GM23248 (cell line): Measurements from ENCODE around the gene TSPYL4. TPM values are rescaled to one million over a fixed set of nuclear protein-coding genes. Genes with fewer than 3 reads are reported as not detected.
A peak's percentile ranks its signal among the peaks of the same experiment; 100 is the strongest.

Experiments used
- DNase-seq: peaks from one replicate; pipeline ENCODE4 v3.0.0-alpha.2; 2015
- H2AFZ ChIP-seq: fragments of 200-600 bp; sonication (generic); 2 replicates; pipeline ENCODE4 v1.6.1; 2016; ENCODE audit warnings: antibody characterized with exemption
- H3F3A ChIP-seq: fragments of 200-600 bp; sonication (generic); 2 replicates; pipeline ENCODE4 v1.6.1; 2016; ENCODE audit warnings: mild to moderate bottlenecking, antibody characterized with exemption, mixed run types; ENCODE audit not compliant: insufficient read depth
- H3K27ac ChIP-seq: fragments of 200-600 bp; sonication (generic); 2 replicates; pipeline ENCODE4 v1.5.1; 2016; ENCODE audit warnings: mild to moderate bottlenecking
- H3K27me3 ChIP-seq: fragments of 200-600 bp; sonication (generic); replicated peaks from 2 replicates; pipeline ENCODE4 v1.6.1; 2016; ENCODE audit warnings: mild to moderate bottlenecking; ENCODE audit not compliant: insufficient read depth
- H3K36me3 ChIP-seq: fragments of 200-600 bp; sonication (generic); 2 replicates; pipeline ENCODE4 v1.6.1; 2016; ENCODE audit warnings: low read depth, mild to moderate bottlenecking
- H3K4me1 ChIP-seq: fragments of 200-600 bp; sonication (generic); 2 replicates; pipeline ENCODE4 v1.6.1; 2016; ENCODE audit warnings: mild to moderate bottlenecking; ENCODE audit not compliant: insufficient read depth
- H3K4me2 ChIP-seq: fragments of 200-600 bp; sonication (generic); one replicate; pipeline ENCODE4 v1.6.1; 2016; ENCODE audit warnings: mild to moderate bottlenecking; ENCODE audit not compliant: unreplicated experiment
- H3K4me3 ChIP-seq: fragments of 200-600 bp; sonication (generic); 2 replicates; pipeline ENCODE4 v1.5.1; 2016; ENCODE audit warnings: mild to moderate bottlenecking
- H3K79me2 ChIP-seq: fragments of 200-600 bp; sonication (generic); 2 replicates; pipeline ENCODE4 v1.6.1; 2016; ENCODE audit warnings: mild to moderate bottlenecking; ENCODE audit not compliant: insufficient read depth
- H3K9ac ChIP-seq: fragments of 200-600 bp; sonication (generic); 2 replicates; pipeline ENCODE4 v1.6.1; 2016; ENCODE audit warnings: mild to moderate bottlenecking
- H3K9me2 ChIP-seq: fragments of 200-600 bp; sonication (generic); 2 replicates; pipeline ENCODE4 v1.6.1; 2016; ENCODE audit warnings: mixed run types, mild to moderate bottlenecking, moderate library complexity; ENCODE audit not compliant: insufficient read depth
- H3K9me3 ChIP-seq: fragments of 200-600 bp; sonication (generic); one replicate; pipeline ENCODE4 v1.6.1; 2017; ENCODE audit warnings: low read depth
- H4K20me1 ChIP-seq: fragments of 200-600 bp; sonication (generic); 2 replicates; pipeline ENCODE4 v1.6.0; 2016; ENCODE audit not compliant: insufficient read depth
- EZH2 ChIP-seq: fragments of 200-600 bp; sonication (generic); IDR thresholded peaks from 2 replicates; pipeline ENCODE4 v1.6.1; 2018; ENCODE audit warnings: antibody characterized with exemption, mild to moderate bottlenecking; ENCODE audit not compliant: insufficient read depth, poor library complexity, severe bottlenecking
- EZH2phosphoT487 ChIP-seq: fragments of 200-600 bp; sonication (generic); IDR thresholded peaks from 2 replicates; pipeline ENCODE4 v1.6.1; 2018; ENCODE audit warnings: antibody characterized with exemption, moderate library complexity, mild to moderate bottlenecking, low read depth; ENCODE audit not compliant: insufficient read depth
- WGBS, 2 experiments: methylation state at CpG; one replicate each; pipeline ENCODE4 v1.1.6; 2015 to 2017; ENCODE audit warnings: low lambda C conversion rate in 2 of 2, low coverage in 1 of 2; ENCODE audit errors: missing lambda C conversion rate in 2 of 2; 5-methylcytosine and 5-hydroxymethylcytosine counted together
- in situ Hi-C: fragments of 300-500 bp; cut with MboI; formaldehyde crosslinking; loops from 2 replicates; pipeline ENCODE4 v1.15.0; 2020
- polyA plus RNA-seq: library from polyadenylated mRNA; unstranded; fragments of >200 nt; fragmentation: Nextera tagmentation; extraction: Ambion mirVana; gene quantifications from 2 replicates; pipeline ENCODE4 v1.2.1, GENCODE V29; 2016
- total RNA-seq: library from RNA; depleted of rRNA; stranded (reverse); fragments of >200 nt; shearing (Covaris generic); gene quantifications from 2 replicates; pipeline ENCODE4 v1.2.3, GENCODE V29; 2014

The TSPYL4 gene
- total and polyA plus RNA-seq, 2 experiments from 2014 or later, result 32.3 to 38.2 TPM

- 31 to 32% methylated on average over 3 of the region's 3 CpGs for WGBS, 2 experiments
- Histone ChIP-seq H2AFZ (no peak overlapping the region), H3K9ac (no peak overlapping the region; the same call in 1 of the 2 replicates), H3K79me2 (0 out of 2 replicates have a peak, but pooled peaks cover under 1% of the 10 kb centered on the region), H3K27me3 (no peaks in the 10 kb centered on the region), H3K36me3 (peaks cover 8% of the 10 kb centered on the region), H4K20me1 (no peaks in the 10 kb centered on the region), H3F3A (peaks cover 15% of the 10 kb centered on the region; the same call in 1 of the 2 replicates), H3K9me2 (no peaks in the 10 kb centered on the region), H3K4me1 (peaks cover 30% of the 10 kb centered on the region), H3K9me3 (no peaks in the 10 kb centered on the region), H3K27ac (peak overlapping the region; percentile 50; the same call in 1 of the 2 replicates), H3K4me2 (peak overlapping the region; percentile 48), H3K4me3 (no peak overlapping the region)
- TF ChIP-seq EZH2phosphoT487 (no peak), EZH2 (no peak)
- DNase-seq, result peak; percentile 85
- in situ Hi-C loops, result loop anchor here (10.0 kb wide), 1 partner anchor 266 kb away; no protein-coding TSS in a partner anchor
These were observed 14.9 kb upstream of the TSPYL4 start for GRCh38 chr6:116268589-116269293.

- in situ Hi-C loops, result loop anchor here (10.0 kb wide), 1 partner anchor 267 kb away; no protein-coding TSS in a partner anchor
- no peak overlapping the region for H3K4me3 ChIP-seq
- no peak overlapping the region for H3K9ac ChIP-seq
- peak overlapping the region; percentile 50 for H3K27ac ChIP-seq
- H3K9me2 ChIP-seq, result no peaks in the 10 kb centered on the region
- H3K9me3 ChIP-seq, result no peaks in the 10 kb centered on the region
- no peaks in the 10 kb centered on the region for H4K20me1 ChIP-seq
- H3K27me3 ChIP-seq, result no peaks in the 10 kb centered on the region
- TF ChIP-seq EZH2 (no peak), EZH2phosphoT487 (no peak)
- peak overlapping the region; percentile 48 for H3K4me2 ChIP-seq
- WGBS, 2 experiments, result 39 to 42% methylated on average over 3 of the region's 3 CpGs
- H2AFZ ChIP-seq, result no peak overlapping the region
- peaks cover 3% of the 10 kb centered on the region; the same call in 1 of the 2 replicates for H3K36me3 ChIP-seq
- H3K79me2 ChIP-seq, result no peaks in the 10 kb centered on the region
- peak; percentile 38 for DNase-seq
- peaks cover 30% of the 10 kb centered on the region for H3K4me1 ChIP-seq
- peaks cover 15% of the 10 kb centered on the region; the same call in 1 of the 2 replicates for H3F3A ChIP-seq
These were observed 14.1 kb upstream of the TSPYL4 start for GRCh38 chr6:116267836-116268588.

GRCh38 chr6:116266803-116267202 is 12.9 kb upstream of the TSPYL4 start:
- Histone ChIP-seq H3K79me2 (no peaks in the 10 kb centered on the region), H2AFZ (no peak overlapping the region), H4K20me1 (no peaks in the 10 kb centered on the region), H3K27me3 (no peaks in the 10 kb centered on the region), H3K4me1 (peaks cover 30% of the 10 kb centered on the region), H3K27ac (peak overlapping the region; percentile 50), H3K9me2 (no peaks in the 10 kb centered on the region), H3K4me2 (peak overlapping the region; percentile 32), H3K9ac (no peak overlapping the region), H3K36me3 (no peaks in the 10 kb centered on the region), H3K9me3 (no peaks in the 10 kb centered on the region), H3K4me3 (no peak overlapping the region), H3F3A (peaks cover 15% of the 10 kb centered on the region; the same call in 1 of the 2 replicates)
- TF ChIP-seq EZH2 (no peak), EZH2phosphoT487 (no peak)
- in situ Hi-C loops, result loop anchor here (10.0 kb wide), 1 partner anchor 268 kb away; no protein-coding TSS in a partner anchor
- peak; percentile 76 for DNase-seq

GRCh38 chr6:116265041-116265829 is 11.4 kb upstream of the TSPYL4 start:
- Histone ChIP-seq H3K79me2 (no peaks in the 10 kb centered on the region), H3K27ac (no peak overlapping the region), H3K4me1 (peaks cover 30% of the 10 kb centered on the region), H3K4me3 (no peak overlapping the region), H3K9me3 (no peaks in the 10 kb centered on the region), H3F3A (peaks cover 15% of the 10 kb centered on the region; the same call in 1 of the 2 replicates), H2AFZ (no peak overlapping the region), H4K20me1 (no peaks in the 10 kb centered on the region), H3K4me2 (no peak overlapping the region), H3K36me3 (no peaks in the 10 kb centered on the region), H3K9me2 (no peaks in the 10 kb centered on the region), H3K9ac (no peak overlapping the region), H3K27me3 (no peaks in the 10 kb centered on the region)
- 81 to 90% methylated on average over 3 to 4 of the region's 4 CpGs for WGBS, 2 experiments
- in situ Hi-C loops, result loop anchor here (10.0 kb wide), 1 partner anchor 270 kb away; no protein-coding TSS in a partner anchor
- TF ChIP-seq EZH2 (no peak), EZH2phosphoT487 (no peak)
- peak; percentile 60 for DNase-seq
